MM.1S (cell line): Measurements from ENCODE around the gene SMIM14.
"Not testable (repeated sequence)": the region's sequence is repeated elsewhere in the genome, so short reads cannot be mapped to it uniquely, and the experiment has no call there.

ENCODE experiments used
- DNase-seq: peaks from one replicate; pipeline ENCODE4 v3.0.0-alpha.2; 2015
- H2AFZ ChIP-seq: fragments of 300-600 bp; sonication (generic); 2 replicates; pipeline ENCODE4 v1.6.0; 2016; ENCODE audit warnings: antibody characterized with exemption, low read length
- H3F3A ChIP-seq: fragments of 300-600 bp; sonication (generic); 2 replicates; pipeline ENCODE4 v1.6.1; 2016; ENCODE audit warnings: mild to moderate bottlenecking, antibody characterized with exemption, low read length, moderate library complexity, mixed read lengths; ENCODE audit not compliant: insufficient read depth
- H3K27ac ChIP-seq: fragments of 300-600 bp; sonication (generic); 2 replicates; pipeline ENCODE4 v1.5.1; 2016; ENCODE audit warnings: mild to moderate bottlenecking, low read length
- H3K27me3 ChIP-seq: fragments of 300-600 bp; sonication (generic); replicated peaks from 2 replicates; pipeline ENCODE4 v1.6.0; 2016; ENCODE audit warnings: low read length; ENCODE audit not compliant: insufficient read depth
- H3K36me3 ChIP-seq: fragments of 300-600 bp; sonication (generic); replicated peaks from 2 replicates; pipeline ENCODE4 v1.6.1; 2016; ENCODE audit warnings: mild to moderate bottlenecking, low read length, mixed read lengths; ENCODE audit not compliant: insufficient read depth
- H3K4me1 ChIP-seq: fragments of 300-600 bp; sonication (generic); 2 replicates; pipeline ENCODE4 v1.6.1; 2016; ENCODE audit warnings: low read length, mixed read lengths
- H3K4me2 ChIP-seq: fragments of 300-600 bp; sonication (generic); 2 replicates; pipeline ENCODE4 v1.6.0; 2016; ENCODE audit warnings: low read depth, low read length
- H3K4me3 ChIP-seq: fragments of 300-600 bp; sonication (generic); 2 replicates; pipeline ENCODE4 v1.5.1; 2016; ENCODE audit warnings: low read length, mixed read lengths
- H3K79me2 ChIP-seq: fragments of 300-600 bp; sonication (generic); 2 replicates; pipeline ENCODE4 v1.6.1; 2016; ENCODE audit warnings: mixed run types, low read length, mixed read lengths
- H3K9ac ChIP-seq: fragments of 300-600 bp; sonication (generic); 2 replicates; pipeline ENCODE4 v1.6.1; 2016; ENCODE audit warnings: low read length, mixed read lengths
- H3K9me2 ChIP-seq: fragments of 300-600 bp; sonication (generic); replicated peaks from 2 replicates; pipeline ENCODE4 v1.6.1; 2016; ENCODE audit warnings: mild to moderate bottlenecking, low read length, mixed read lengths; ENCODE audit not compliant: insufficient read depth
- H3K9me3 ChIP-seq: fragments of 300-600 bp; sonication (generic); replicated peaks from 2 replicates; pipeline ENCODE4 v1.6.1; 2016; ENCODE audit warnings: mild to moderate bottlenecking, low read length, mixed read lengths; ENCODE audit not compliant: insufficient read depth
- H4K20me1 ChIP-seq: fragments of 300-600 bp; sonication (generic); 2 replicates; pipeline ENCODE4 v1.6.1; 2016; ENCODE audit warnings: mild to moderate bottlenecking, low read length, moderate library complexity, mixed read lengths; ENCODE audit not compliant: insufficient read depth
- CTCF ChIP-seq: fragments of 300-600 bp; sonication (generic); IDR thresholded peaks from 2 replicates; pipeline ENCODE4 v1.5.1; 2016; ENCODE audit warnings: antibody characterized with exemption, low read length, mixed read lengths
- EZH2 ChIP-seq: fragments of 300-600 bp; sonication (generic); optimal IDR thresholded peaks from 2 replicates; pipeline ENCODE3; 2017; ENCODE audit warnings: low read depth, mild to moderate bottlenecking, antibody characterized with exemption, low read length, mixed read lengths
- EZH2phosphoT487 ChIP-seq: fragments of 300-600 bp; sonication (generic); IDR thresholded peaks from 2 replicates; pipeline ENCODE4 v1.6.1; 2018; ENCODE audit warnings: antibody characterized with exemption, low read length

SMIM14 gene

GRCh38 chr4:39617534-39617933, 21.1 kb downstream of the SMIM14 start:
- Histone ChIP-seq H3K4me2 (no peak overlapping the region), H3K4me1 (no peaks in the 10 kb centered on the region), H3K79me2 (no peaks in the 10 kb centered on the region)

GRCh38 chr4:39616651-39617050, 22.0 kb downstream of the SMIM14 start:
- Histone ChIP-seq H3K9me2 (no peaks in the 10 kb centered on the region), H3K36me3 (no peaks in the 10 kb centered on the region), H3K9ac (no peak overlapping the region), H3K27ac (no peak overlapping the region), H3F3A (no peaks in the 10 kb centered on the region), H3K79me2 (no peaks in the 10 kb centered on the region), H3K4me2 (no peak overlapping the region), H4K20me1 (no peaks in the 10 kb centered on the region), H3K9me3 (no peaks in the 10 kb centered on the region), H2AFZ (no peak overlapping the region), H3K4me1 (no peaks in the 10 kb centered on the region), H3K27me3 (no peaks in the 10 kb centered on the region), H3K4me3 (no peak overlapping the region)
- no peak for DNase-seq
- no peak for TF ChIP-seq EZH2phosphoT487
- no peak for TF ChIP-seq CTCF
- TF ChIP-seq EZH2 = no peak

More at GRCh38 chr4:39617534-39617933, 21.1 kb downstream of the SMIM14 start:
- no peak overlapping the region for H3K27ac ChIP-seq
- H4K20me1 ChIP-seq = no peaks in the 10 kb centered on the region
- DNase-seq = no peak
- H2AFZ ChIP-seq = no peak overlapping the region
- TF ChIP-seq CTCF (no peak), EZH2 (no peak), EZH2phosphoT487 (no peak)
- no peaks in the 10 kb centered on the region for H3F3A ChIP-seq
- no peaks in the 10 kb centered on the region for H3K9me3 ChIP-seq
- no peaks in the 10 kb centered on the region for H3K27me3 ChIP-seq
- H3K4me3 ChIP-seq = no peak overlapping the region
- H3K36me3 ChIP-seq = no peaks in the 10 kb centered on the region
- H3K9me2 ChIP-seq = no peaks in the 10 kb centered on the region
- no peak overlapping the region for H3K9ac ChIP-seq

- H3K4me3 ChIP-seq, H3K9me2 ChIP-seq, H4K20me1 ChIP-seq, H3K27me3 ChIP-seq, DNase-seq, H3K4me1 ChIP-seq, H3K4me2 ChIP-seq, H3K9ac ChIP-seq, H3F3A ChIP-seq, H3K27ac ChIP-seq, H2AFZ ChIP-seq, H3K79me2 ChIP-seq, H3K9me3 ChIP-seq, H3K36me3 ChIP-seq: not testable (repeated sequence)
These were observed 22.6 kb downstream of the SMIM14 start for GRCh38 chr4:39616112-39616511.

- Histone ChIP-seq H3K9ac (no peak overlapping the region), H4K20me1 (no peaks in the 10 kb centered on the region), H3F3A (no peaks in the 10 kb centered on the region), H3K79me2 (no peaks in the 10 kb centered on the region), H3K9me3 (no peaks in the 10 kb centered on the region), H3K9me2 (no peaks in the 10 kb centered on the region), H3K4me2 (no peak overlapping the region), H2AFZ (no peak overlapping the region), H3K27me3 (no peaks in the 10 kb centered on the region), H3K27ac (no peak overlapping the region), H3K36me3 (no peaks in the 10 kb centered on the region), H3K4me1 (no peaks in the 10 kb centered on the region), H3K4me3 (no peak overlapping the region)
- DNase-seq = no peak
- no peak for TF ChIP-seq EZH2
- TF ChIP-seq EZH2phosphoT487 = no peak
- no peak for TF ChIP-seq CTCF
These were observed 24.0 kb downstream of the SMIM14 start for GRCh38 chr4:39614487-39615162.
